Endothelial cell of umbilical vein (primary cell): Measurements from ENCODE around the gene ARID2. TPM values are rescaled to one million over a fixed set of nuclear protein-coding genes. Genes with fewer than 3 reads are reported as not detected.

Experiments used
- BruUV-seq: library from RNA; stranded (reverse); fragments of 400-500 nt; replicated peaks from 2 replicates; lab custom pipeline; 2021; lab: Mats Ljungman, UMichigan
- CTCF ChIA-PET: fragments of 300-600, 350-600 bp; sonication (Branson Sonifier 250); formaldehyde crosslinking; loops from one replicate; lab custom pipeline; 2021; ENCODE audit warnings: antibody characterized with exemption, inconsistent platforms; lab: Charles Lee
- POLR2A ChIA-PET: fragments of 300-600, 350-600 bp; sonication (Branson Sonifier 250); formaldehyde crosslinking; loops from one replicate; lab custom pipeline; 2021; ENCODE audit warnings: antibody characterized with exemption, inconsistent platforms; lab: Charles Lee
- DNase-seq: peaks from one replicate; pipeline ENCODE4 v3.0.0-alpha.2; 2011; ENCODE audit warnings: low read depth, low spot score
- FAIRE-seq: peaks from 2 replicates; lab custom pipeline; 2011; peaks lifted over from hg19 to GRCh38; lab: Jason Lieb, UNC
- H2AFZ ChIP-seq: 2 replicates; pipeline ENCODE4 v1.6.0; 2012; ENCODE audit warnings: low read depth, low read length, control low read depth, inconsistent platforms
- H3K27ac ChIP-seq: 2 replicates; pipeline ENCODE4 v1.5.1; 2011; ENCODE audit warnings: low read depth, mild to moderate bottlenecking, control low read depth, low read length, moderate library complexity; ENCODE audit not compliant: insufficient read depth
- H3K27me3 ChIP-seq, 2 experiments: 2 replicates each; pipeline versions ENCODE4 v1.6.0 to v1.6.1; 2011; ENCODE audit warnings: low read length in 2 of 2, mixed read lengths in 1 of 2; ENCODE audit not compliant: control insufficient read depth in 2 of 2, insufficient read depth in 2 of 2
- H3K36me3 ChIP-seq, 2 experiments: 2 replicates in 1 of 2; 3 replicates in 1 of 2; pipeline ENCODE4 v1.5.1; 2011; ENCODE audit warnings: low read length in 2 of 2, mild to moderate bottlenecking in 1 of 2, moderate library complexity in 1 of 2; ENCODE audit not compliant: control insufficient read depth in 2 of 2, insufficient read depth in 2 of 2; ENCODE audit errors: extremely low read depth in 1 of 2
- H3K4me1 ChIP-seq: 3 replicates; pipeline ENCODE4 v1.5.1; 2011; ENCODE audit warnings: mild to moderate bottlenecking, low read length; ENCODE audit not compliant: control insufficient read depth, insufficient read depth; ENCODE audit errors: extremely low read depth
- H3K4me2 ChIP-seq: 2 replicates; pipeline ENCODE4 v1.6.1; 2011; ENCODE audit warnings: low read length, control low read depth, mixed read lengths; ENCODE audit not compliant: insufficient read depth
- H3K4me3 ChIP-seq, 3 experiments: fragments of 200-600 bp in 1 of 3; sonication (generic), shearing (Covaris generic) in 1 of 3; replicated peaks in 1 of 3; 2 replicates each; pipeline ENCODE4 v1.5.1; 2011 to 2016; ENCODE audit warnings: control low read depth in 3 of 3, low read length in 3 of 3, mild to moderate bottlenecking in 2 of 3, inconsistent platforms in 1 of 3, low read depth in 1 of 3, moderate library complexity in 1 of 3; ENCODE audit not compliant: insufficient read depth in 1 of 3
- H3K79me2 ChIP-seq: 2 replicates; pipeline ENCODE4 v1.6.0; 2012; ENCODE audit warnings: low read length, inconsistent platforms; ENCODE audit not compliant: control insufficient read depth, insufficient read depth
- H3K9ac ChIP-seq: replicated peaks from 2 replicates; pipeline ENCODE3; 2011; ENCODE audit warnings: low read length, control low read depth; ENCODE audit not compliant: insufficient read depth; ENCODE audit errors: extremely low read depth
- H3K9me1 ChIP-seq: replicated peaks from 3 replicates; pipeline ENCODE4 v1.6.0; 2011; ENCODE audit warnings: mild to moderate bottlenecking, low read length; ENCODE audit not compliant: control insufficient read depth, insufficient read depth; ENCODE audit errors: extremely low read depth
- H3K9me3 ChIP-seq: replicated peaks from 2 replicates; pipeline ENCODE4 v1.5.1; 2012; ENCODE audit warnings: low read length, inconsistent platforms; ENCODE audit not compliant: control insufficient read depth, insufficient read depth
- H4K20me1 ChIP-seq: replicated peaks from 2 replicates; pipeline ENCODE3; 2011; ENCODE audit warnings: mild to moderate bottlenecking, low read length; ENCODE audit not compliant: control insufficient read depth, insufficient read depth; ENCODE audit errors: extremely low read depth
- CTCF ChIP-seq, 2 donors: IDR thresholded peaks; 1 replicate in 1 of 2; 2 replicates in 1 of 2; pipeline ENCODE4 v1.5.1; 2011; ENCODE audit warnings: low read length in 2 of 2, mild to moderate bottlenecking in 2 of 2, moderate library complexity in 2 of 2, control low read depth in 1 of 2, inconsistent platforms in 1 of 2, low read depth in 1 of 2; ENCODE audit not compliant: insufficient read depth in 1 of 2; ENCODE audit errors: extremely low read depth in 1 of 2
- EZH2 ChIP-seq: IDR thresholded peaks from 2 replicates; pipeline ENCODE4 v1.6.1; 2012; ENCODE audit warnings: borderline replicate concordance, low read depth, mild to moderate bottlenecking, moderate library complexity, low read length, inconsistent platforms; ENCODE audit not compliant: severe bottlenecking
- FOS ChIP-seq: IDR thresholded peaks from 2 replicates; pipeline ENCODE4 v1.6.1; 2011; ENCODE audit warnings: mild to moderate bottlenecking, low read length, moderate library complexity, borderline replicate concordance; ENCODE audit not compliant: insufficient read depth
- GATA2 ChIP-seq: IDR thresholded peaks from 2 replicates; pipeline ENCODE4 v1.7.0; 2011; ENCODE audit warnings: low read depth, mild to moderate bottlenecking, moderate library complexity, mixed read lengths, low read length; ENCODE audit not compliant: insufficient read length, insufficient read depth
- JUN ChIP-seq: IDR thresholded peaks from 2 replicates; pipeline ENCODE4 v1.6.1; 2011; ENCODE audit warnings: borderline replicate concordance, low read depth; ENCODE audit not compliant: insufficient read length, insufficient read depth
- MAX ChIP-seq: IDR thresholded peaks from 2 replicates; pipeline ENCODE4 v1.6.1; 2011; ENCODE audit not compliant: insufficient read depth, insufficient read length
- MYC ChIP-seq: IDR thresholded peaks from one replicate; pipeline ENCODE4 v1.6.1; 2011; ENCODE audit warnings: mild to moderate bottlenecking, low read depth, low read length
- POLR2A ChIP-seq: IDR thresholded peaks from 2 replicates; pipeline ENCODE4 v1.6.1; 2012; ENCODE audit warnings: low read depth, mild to moderate bottlenecking, control low read depth, low read length
- POLR2AphosphoS5 ChIP-seq: IDR thresholded peaks from 2 replicates; pipeline ENCODE4 v1.6.1; 2012; ENCODE audit warnings: low read depth, mild to moderate bottlenecking, control low read depth, low read length, moderate library complexity; ENCODE audit not compliant: insufficient read depth
- dilution Hi-C: fragments of 300-500 bp; cut with MboI; formaldehyde crosslinking; loops from one replicate; pipeline ENCODE4 v1.15.0; 2019; ENCODE audit warnings: low sequenced_read_pairs; ENCODE audit not compliant: extremely low pct_ligation_motif_present
- intact Hi-C: fragments of 100-400 bp; cut with micrococcal nuclease; formaldehyde crosslinking; loops from one replicate; pipeline ENCODE4 v1.10.0; 2022
- polyA plus RNA-seq, 4 experiments: library from polyadenylated mRNA; depleted of rRNA in 3 of 4; stranded (reverse) in 3 of 4; unstranded in 1 of 4; fragments of >200 nt; gene quantifications; 2 replicates each; pipeline versions ENCODE4 v1.2.1 to v1.2.3, GENCODE V29; 2011 to 2012; ENCODE audit warnings: missing spikeins in 1 of 4
- total RNA-seq: library from RNA; stranded (reverse); gene quantifications from 2 replicates; pipeline ENCODE4 v1.2.3, GENCODE V29; 2021

The ARID2 gene
- total and polyA plus RNA-seq, 2 donors (not counting 3 experiments of a cell fraction or from before 2014, with no cell fraction given), result 10.8 to 26.7 TPM

GRCh38 chr12:45827974-45828373 lies 98.5 kb downstream of the ARID2 start:
- intact Hi-C loops, result no loop called here
- peaks cover 0 to 4% of the 10 kb centered on the region in 2 experiments for H3K36me3 ChIP-seq
- FAIRE-seq, result no peak
- H3K27ac ChIP-seq, result no peak overlapping the region
- no peaks in the 10 kb centered on the region for H4K20me1 ChIP-seq
- no peak overlapping the region for H3K9ac ChIP-seq
- ChIA-PET CTCF (interaction anchor here (1.0 to 2.6 kb wide), 2 partner anchors 11 to 56 kb away, joined by 3 to 13 read pairs; no protein-coding TSS in a partner anchor), POLR2A (no interaction called here)
- no peaks in the 10 kb centered on the region for H3K79me2 ChIP-seq
- H3K4me1 ChIP-seq, result no peaks in the 10 kb centered on the region
- no peak overlapping the region for H3K4me3 ChIP-seq
- no TSS peak for BruUV-seq
- DNase-seq, result no peak
- dilution Hi-C loops, result no loop called here
- no peak overlapping the region for H3K4me2 ChIP-seq
- no peaks in the 10 kb centered on the region for H3K9me1 ChIP-seq
- H3K27me3 ChIP-seq, result no peaks in the 10 kb centered on the region
- TF ChIP-seq FOS (no peak), JUN (no peak), POLR2A (no peak), GATA2 (no peak), EZH2 (no peak)
- no peak overlapping the region for H2AFZ ChIP-seq
- H3K9me3 ChIP-seq, result no peaks in the 10 kb centered on the region

GRCh38 chr12:45828402-45828801 lies 98.9 kb downstream of the ARID2 start:
- ChIA-PET POLR2A (no interaction called here), CTCF (interaction anchor here (0.8 to 2.6 kb wide), 3 partner anchors 10 to 285 kb away, joined by 3 to 13 read pairs (median 4); no protein-coding TSS in a partner anchor)
- dilution Hi-C loops (no loop called here), intact Hi-C loops (no loop called here)
- FAIRE-seq (no peak), DNase-seq (no peak)
- Histone ChIP-seq H3K4me1 (no peaks in the 10 kb centered on the region), H4K20me1 (no peaks in the 10 kb centered on the region), H3K79me2 (no peaks in the 10 kb centered on the region), H3K9me1 (no peaks in the 10 kb centered on the region), H3K9me3 (no peaks in the 10 kb centered on the region), H3K9ac (no peak overlapping the region), H3K36me3 (peaks cover 0 to 4% of the 10 kb centered on the region in 2 experiments), H2AFZ (no peak overlapping the region), H3K4me2 (no peak overlapping the region), H3K27me3 (no peaks in the 10 kb centered on the region), H3K4me3 (no peak overlapping the region), H3K27ac (no peak overlapping the region)
- TF ChIP-seq CTCF (IDR thresholded peaks at IDR 0.05; ENCODE audit: extremely low read depth in 1 of 2, insufficient read depth in 1 of 2, low read depth in 1 of 2, low read length in 2 of 2) (no peak), MYC (no peak), POLR2AphosphoS5 (no peak), FOS (no peak), MAX (no peak), GATA2 (no peak), POLR2A (no peak), JUN (no peak), EZH2 (no peak)
- BruUV-seq, result no TSS peak
